Measurements from ENCODE around the gene CNGB1.

- TF ChIP-seq CTCF (IDR thresholded peaks at IDR 0.05; ENCODE audit: poor library complexity) (no peak), EZH2 (IDR thresholded peaks at IDR 0.05; ENCODE audit: borderline replicate concordance) (no peak)
Measured at GRCh38 chr16:57925310-57925709, 45.6 kb downstream of the CNGB1 start.
